Ovary (tissue), 3 donors: ENCODE results near the gene IGFBP3.

Experiments
- CTCF ChIP-seq, 3 donors: fragments of 450-650 bp in 2 of 3; fragments of 200-600 bp in 1 of 3; IDR thresholded peaks; one replicate each; pipeline versions ENCODE4 v1.5.1 to v1.8.0; 2016 to 2022; ENCODE audit warnings: antibody characterized with exemption in 3 of 3, mild to moderate bottlenecking in 1 of 3
- POLR2A ChIP-seq: fragments of 450-650 bp; IDR thresholded peaks from one replicate; pipeline ENCODE4 v1.6.1; 2017; ENCODE audit warnings: antibody characterized with exemption, mild to moderate bottlenecking, moderate library complexity
- donor health status: DM: no; HTN: no; CAD: no.

DNA sequence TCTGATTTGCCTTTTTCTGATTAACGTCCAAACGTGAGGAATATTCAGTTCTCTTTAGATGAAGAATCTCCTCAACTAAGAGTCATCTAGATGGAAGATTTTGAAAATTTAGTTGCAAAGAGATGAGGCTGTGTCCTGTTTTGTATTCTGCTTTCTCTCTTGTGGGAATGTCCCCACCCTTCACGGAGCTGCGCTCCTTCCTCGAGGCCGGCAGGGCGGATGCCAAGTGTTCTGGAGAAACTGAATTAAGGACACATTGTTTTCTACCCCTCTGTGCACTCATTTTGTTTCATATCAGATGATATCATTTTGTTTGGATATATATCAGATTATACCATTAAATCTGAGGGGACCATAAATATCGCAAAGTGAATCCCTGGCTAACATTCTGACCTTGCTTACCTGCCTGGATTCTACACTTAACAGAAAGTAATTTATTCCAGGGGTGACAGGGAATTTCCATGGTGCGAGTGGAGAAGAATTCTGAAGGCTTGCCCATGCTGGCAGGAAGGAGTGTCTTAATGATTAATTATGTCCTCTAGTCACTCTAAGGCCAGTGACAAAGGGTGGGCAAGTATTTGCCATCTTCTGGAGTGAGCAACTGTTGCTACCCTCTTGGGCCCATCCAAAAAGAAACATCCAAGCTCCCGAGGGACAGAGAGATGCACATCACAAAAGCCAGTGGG is 47.9 kb upstream of the IGFBP3 start:
- no peak for TF ChIP-seq CTCF (IDR thresholded peaks at IDR 0.05)
- TF ChIP-seq POLR2A = no peak
